H9 (cell line): ENCODE measurements around the gene CRYBB1. TPM values are rescaled to one million over a fixed set of nuclear protein-coding genes. Genes with fewer than 3 reads are reported as not detected.

Source experiments
- DNase-seq: peaks from one replicate; pipeline ENCODE4 v3.0.0-alpha.2; 2017
- H2AFZ ChIP-seq: one replicate; pipeline ENCODE4 v1.6.1; 2013; ENCODE audit warnings: mild to moderate bottlenecking, low read length, control low read depth, moderate library complexity
- H2AK5ac ChIP-seq: 2 replicates; pipeline ENCODE4 v1.6.1; 2013; ENCODE audit warnings: low read length, control low read depth, mixed read lengths; ENCODE audit not compliant: insufficient read length
- H2BK120ac ChIP-seq: one replicate; pipeline ENCODE4 v1.6.1; 2013; ENCODE audit warnings: low read depth, mild to moderate bottlenecking, low read length, control low read depth, inconsistent platforms; ENCODE audit not compliant: poor library complexity, severe bottlenecking
- H2BK12ac ChIP-seq: 2 replicates; pipeline ENCODE4 v1.6.1; 2013; ENCODE audit warnings: low read length, control low read depth, mixed read lengths, low read depth; ENCODE audit not compliant: insufficient read length
- H2BK15ac ChIP-seq: 2 replicates; pipeline ENCODE4 v1.6.1; 2013; ENCODE audit warnings: low read depth, low read length, control low read depth
- H2BK20ac ChIP-seq: one replicate; pipeline ENCODE4 v1.6.1; 2013; ENCODE audit warnings: low read depth, mild to moderate bottlenecking, low read length, control low read depth, inconsistent platforms; ENCODE audit not compliant: poor library complexity, severe bottlenecking
- H2BK5ac ChIP-seq: 2 replicates; pipeline ENCODE4 v1.6.1; 2013; ENCODE audit warnings: low read length, control low read depth, mixed read lengths; ENCODE audit not compliant: insufficient read length
- H3K14ac ChIP-seq: 2 replicates; pipeline ENCODE4 v1.6.1; 2013; ENCODE audit warnings: low read length, control low read depth; ENCODE audit not compliant: insufficient read depth
- H3K18ac ChIP-seq: 2 replicates; pipeline ENCODE4 v1.6.1; 2013; ENCODE audit warnings: low read depth, mild to moderate bottlenecking, mixed read lengths, low read length, control low read depth; ENCODE audit not compliant: insufficient read length
- H3K23ac ChIP-seq: 2 replicates; pipeline ENCODE4 v1.6.1; 2013; ENCODE audit warnings: low read length, control low read depth, mixed read lengths, low read depth; ENCODE audit not compliant: insufficient read length
- H3K23me2 ChIP-seq: 2 replicates; pipeline ENCODE4 v1.6.1; 2013; ENCODE audit warnings: low read depth, mild to moderate bottlenecking, mixed read lengths, low read length, control low read depth; ENCODE audit not compliant: insufficient read length, poor library complexity, severe bottlenecking
- H3K27ac ChIP-seq: 2 replicates; pipeline ENCODE4 v1.5.1; 2013; ENCODE audit warnings: low read length, control low read depth, mixed read lengths, low read depth; ENCODE audit not compliant: insufficient read length
- H3K27me3 ChIP-seq: 2 replicates; pipeline ENCODE4 v1.6.1; 2013; ENCODE audit warnings: low read length, control low read depth, inconsistent platforms; ENCODE audit not compliant: insufficient read depth
- H3K4ac ChIP-seq: 2 replicates; pipeline ENCODE4 v1.6.1; 2013; ENCODE audit warnings: low read depth, mild to moderate bottlenecking, control low read depth, inconsistent platforms, low read length, moderate library complexity
- H3K4me1 ChIP-seq: 2 replicates; pipeline ENCODE4 v1.6.1; 2013; ENCODE audit warnings: low read length, control low read depth, inconsistent platforms; ENCODE audit not compliant: insufficient read depth
- H3K4me2 ChIP-seq: 2 replicates; pipeline ENCODE4 v1.6.1; 2013; ENCODE audit warnings: low read length, control low read depth, mixed read lengths; ENCODE audit not compliant: insufficient read length, insufficient read depth
- H3K56ac ChIP-seq: 2 replicates; pipeline ENCODE4 v1.6.1; 2013; ENCODE audit warnings: low read depth, mild to moderate bottlenecking, mixed read lengths, low read length, control low read depth; ENCODE audit not compliant: insufficient read length
- H3K79me1 ChIP-seq: 2 replicates; pipeline ENCODE4 v1.6.1; 2013; ENCODE audit warnings: low read depth, mild to moderate bottlenecking, moderate library complexity, low read length, control low read depth, inconsistent platforms; ENCODE audit not compliant: insufficient read depth, poor library complexity, severe bottlenecking
- H3K79me2 ChIP-seq: 2 replicates; pipeline ENCODE4 v1.6.1; 2013; ENCODE audit warnings: low read length, control low read depth, inconsistent platforms; ENCODE audit not compliant: insufficient read depth
- H3K9ac ChIP-seq: 2 replicates; pipeline ENCODE4 v1.6.1; 2013; ENCODE audit warnings: low read length, control low read depth, mixed read lengths; ENCODE audit not compliant: insufficient read length; ENCODE audit errors: extremely low read depth
- H3K9me3 ChIP-seq: one replicate; pipeline ENCODE4 v1.6.1; 2013; ENCODE audit warnings: low read depth, low read length, inconsistent platforms; ENCODE audit not compliant: control insufficient read depth
- H3T11ph ChIP-seq: one replicate; pipeline ENCODE4 v1.6.1; 2013; ENCODE audit warnings: mild to moderate bottlenecking, low read length, control low read depth, inconsistent platforms
- H4K20me1 ChIP-seq: one replicate; pipeline ENCODE4 v1.6.1; 2013; ENCODE audit not compliant: control insufficient read depth, insufficient read length, insufficient read depth
- H4K5ac ChIP-seq: 2 replicates; pipeline ENCODE4 v1.6.1; 2013; ENCODE audit warnings: low read depth, mild to moderate bottlenecking, mixed read lengths, low read length, control low read depth; ENCODE audit not compliant: insufficient read length
- H4K8ac ChIP-seq: replicated peaks from 2 replicates; pipeline ENCODE4 v1.6.1; 2013; ENCODE audit warnings: low read length, control low read depth, mixed read lengths, low read depth; ENCODE audit not compliant: insufficient read length
- H4K91ac ChIP-seq: 2 replicates; pipeline ENCODE4 v1.6.1; 2013; ENCODE audit warnings: low read depth, mild to moderate bottlenecking, moderate library complexity, mixed read lengths, low read length, control low read depth; ENCODE audit not compliant: insufficient read length
- H3K27ac Mint-ChIP-seq, 3 experiments: 2 replicates in 2 of 3; 3 replicates in 1 of 3; pipeline ENCODE4 v1.8.0; 2020 to 2021; ENCODE audit warnings: mixed read lengths in 3 of 3, mild to moderate bottlenecking in 1 of 3, moderate library complexity in 1 of 3
- H3K27me3 Mint-ChIP-seq: 2 replicates; pipeline ENCODE4 v1.8.0; 2021; ENCODE audit warnings: low read depth, mild to moderate bottlenecking, moderate library complexity, mixed read lengths
- H3K36me3 Mint-ChIP-seq, 3 experiments: 2 replicates in 2 of 3; 3 replicates in 1 of 3; pipeline ENCODE4 v1.8.0; 2020 to 2021; ENCODE audit warnings: low read depth in 3 of 3, mixed read lengths in 3 of 3; ENCODE audit not compliant: insufficient read depth in 1 of 3
- H3K4me1 Mint-ChIP-seq, 2 experiments: 2 replicates each; pipeline ENCODE4 v1.8.0; 2020; ENCODE audit warnings: mixed read lengths in 2 of 2
- H3K4me3 Mint-ChIP-seq, 2 experiments: 2 replicates in 1 of 2; 3 replicates in 1 of 2; pipeline ENCODE4 v1.8.0; 2020 to 2021; ENCODE audit warnings: mild to moderate bottlenecking in 2 of 2, mixed read lengths in 2 of 2, moderate library complexity in 1 of 2
- H3K9me3 Mint-ChIP-seq, 2 experiments: 2 replicates in 1 of 2; 3 replicates in 1 of 2; pipeline ENCODE4 v1.8.0; 2020; ENCODE audit warnings: mild to moderate bottlenecking in 2 of 2, mixed read lengths in 2 of 2, moderate library complexity in 1 of 2
- WGBS: extraction: QIAGEN DNeasy Blood & Tissue Kit; methylation state at CpG from one replicate; pipeline ENCODE4 v1.1.7; 2013; ENCODE audit warnings: missing lambda C conversion rate, low lambda C conversion rate, mixed read lengths; ENCODE audit not compliant: insufficient read length; ENCODE audit errors: extremely low coverage; 5-methylcytosine and 5-hydroxymethylcytosine counted together
- total RNA-seq: library from RNA; stranded (reverse); gene quantifications from 2 replicates; pipeline ENCODE4 v1.2.1, GENCODE V29; 2021
- TF ChIP-seq, protein P1 (sequence below): fragments of 200-600 bp; sonication (generic); conservative IDR thresholded peaks from 3 replicates; pipeline ENCODE4 v1.8.0; 2021; ENCODE audit warnings: antibody characterized with exemption, mild to moderate bottlenecking

Gene CRYBB1
- total RNA-seq, 1 experiment from 2014 or later, result 5.4 TPM

- Histone ChIP-seq H2BK20ac (no peak within 1 kb of the TSS), H3K56ac (no peak within 1 kb of the TSS), H3K9ac (peak within 1 kb of the TSS; percentile 35), H3K23ac (no peak within 1 kb of the TSS), H4K8ac (no peak within 1 kb of the TSS), H3K79me2 (no peaks in the 10 kb centered on the region; the same call in 1 of the 2 replicates), H3K27ac (no peak within 1 kb of the TSS), H3K4ac (no peak within 1 kb of the TSS), H4K20me1 (no peaks in the 10 kb centered on the region), H4K91ac (no peak within 1 kb of the TSS), H2BK15ac (no peak within 1 kb of the TSS), H3K18ac (peak within 1 kb of the TSS; percentile 69), H3T11ph (no peak within 1 kb of the TSS), H3K79me1 (no peaks in the 10 kb centered on the region), H3K4me1 (no peaks in the 10 kb centered on the region; the same call in 1 of the 2 replicates), H2AFZ (no peak within 1 kb of the TSS), H3K27me3 (no peaks in the 10 kb centered on the region), H2BK5ac (no peak within 1 kb of the TSS), H3K23me2 (peaks cover 16% of the 10 kb centered on the region), H4K5ac (no peak within 1 kb of the TSS), H3K4me2 (peak within 1 kb of the TSS; percentile 75), H2BK12ac (no peak within 1 kb of the TSS), H2BK120ac (no peak within 1 kb of the TSS), H3K9me3 (no peaks in the 10 kb centered on the region), H3K14ac (peak within 1 kb of the TSS; percentile 94), H2AK5ac (no peak within 1 kb of the TSS)
- peaks cover 34 to 50% of the 10 kb centered on the region in 2 experiments for H3K4me1 Mint-ChIP-seq
- peak within 1 kb of the TSS; percentile 88 to 97 (median 93); a peak in 6 of 7 replicates for H3K27ac Mint-ChIP-seq
- peak; percentile 79 for DNase-seq
- no CpG with 5 or more reads among the region's 62 CpGs for WGBS
- TF ChIP-seq, protein P1, sequence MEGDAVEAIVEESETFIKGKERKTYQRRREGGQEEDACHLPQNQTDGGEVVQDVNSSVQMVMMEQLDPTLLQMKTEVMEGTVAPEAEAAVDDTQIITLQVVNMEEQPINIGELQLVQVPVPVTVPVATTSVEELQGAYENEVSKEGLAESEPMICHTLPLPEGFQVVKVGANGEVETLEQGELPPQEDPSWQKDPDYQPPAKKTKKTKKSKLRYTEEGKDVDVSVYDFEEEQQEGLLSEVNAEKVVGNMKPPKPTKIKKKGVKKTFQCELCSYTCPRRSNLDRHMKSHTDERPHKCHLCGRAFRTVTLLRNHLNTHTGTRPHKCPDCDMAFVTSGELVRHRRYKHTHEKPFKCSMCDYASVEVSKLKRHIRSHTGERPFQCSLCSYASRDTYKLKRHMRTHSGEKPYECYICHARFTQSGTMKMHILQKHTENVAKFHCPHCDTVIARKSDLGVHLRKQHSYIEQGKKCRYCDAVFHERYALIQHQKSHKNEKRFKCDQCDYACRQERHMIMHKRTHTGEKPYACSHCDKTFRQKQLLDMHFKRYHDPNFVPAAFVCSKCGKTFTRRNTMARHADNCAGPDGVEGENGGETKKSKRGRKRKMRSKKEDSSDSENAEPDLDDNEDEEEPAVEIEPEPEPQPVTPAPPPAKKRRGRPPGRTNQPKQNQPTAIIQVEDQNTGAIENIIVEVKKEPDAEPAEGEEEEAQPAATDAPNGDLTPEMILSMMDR, result no peak
- H3K36me3 Mint-ChIP-seq, result peaks cover 3 to 15% (median 3%) of the 10 kb centered on the region in 3 experiments; a peak in 6 of 7 replicates
- H3K9me3 Mint-ChIP-seq, result no peaks in the 10 kb centered on the region; a peak in 1 of 5 replicates
- H3K4me3 Mint-ChIP-seq, result peak within 1 kb of the TSS; percentile 81 to 99
- peaks cover 22% of the 10 kb centered on the region for H3K27me3 Mint-ChIP-seq
These were observed 39.3 kb upstream of the CRYBB1 start, which contains the start of gene MIAT for GRCh38 chr22:26656891-26657851. MIAT (plus strand) TSS chr22:26657588.
